Measurements from ENCODE around the gene OR56A5.

- no peak for TF ChIP-seq FOXC1 (CRISPR knock-in tag; IDR thresholded peaks at IDR 0.05; ENCODE audit: borderline replicate concordance)
- TF ChIP-seq POLR2A (IDR thresholded peaks at IDR 0.05; ENCODE audit: insufficient read depth in 1 of 2, low read depth in 2 of 2, low read length in 2 of 2): no peak
- TF ChIP-seq, protein P1, sequence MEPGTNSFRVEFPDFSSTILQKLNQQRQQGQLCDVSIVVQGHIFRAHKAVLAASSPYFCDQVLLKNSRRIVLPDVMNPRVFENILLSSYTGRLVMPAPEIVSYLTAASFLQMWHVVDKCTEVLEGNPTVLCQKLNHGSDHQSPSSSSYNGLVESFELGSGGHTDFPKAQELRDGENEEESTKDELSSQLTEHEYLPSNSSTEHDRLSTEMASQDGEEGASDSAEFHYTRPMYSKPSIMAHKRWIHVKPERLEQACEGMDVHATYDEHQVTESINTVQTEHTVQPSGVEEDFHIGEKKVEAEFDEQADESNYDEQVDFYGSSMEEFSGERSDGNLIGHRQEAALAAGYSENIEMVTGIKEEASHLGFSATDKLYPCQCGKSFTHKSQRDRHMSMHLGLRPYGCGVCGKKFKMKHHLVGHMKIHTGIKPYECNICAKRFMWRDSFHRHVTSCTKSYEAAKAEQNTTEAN (CRISPR knock-in tag; conservative IDR thresholded peaks at IDR 0.05): no peak
- no peak for TF ChIP-seq NFE2L2 (IDR thresholded peaks at IDR 0.05; ENCODE audit: low read length)
- TF ChIP-seq, protein P2, sequence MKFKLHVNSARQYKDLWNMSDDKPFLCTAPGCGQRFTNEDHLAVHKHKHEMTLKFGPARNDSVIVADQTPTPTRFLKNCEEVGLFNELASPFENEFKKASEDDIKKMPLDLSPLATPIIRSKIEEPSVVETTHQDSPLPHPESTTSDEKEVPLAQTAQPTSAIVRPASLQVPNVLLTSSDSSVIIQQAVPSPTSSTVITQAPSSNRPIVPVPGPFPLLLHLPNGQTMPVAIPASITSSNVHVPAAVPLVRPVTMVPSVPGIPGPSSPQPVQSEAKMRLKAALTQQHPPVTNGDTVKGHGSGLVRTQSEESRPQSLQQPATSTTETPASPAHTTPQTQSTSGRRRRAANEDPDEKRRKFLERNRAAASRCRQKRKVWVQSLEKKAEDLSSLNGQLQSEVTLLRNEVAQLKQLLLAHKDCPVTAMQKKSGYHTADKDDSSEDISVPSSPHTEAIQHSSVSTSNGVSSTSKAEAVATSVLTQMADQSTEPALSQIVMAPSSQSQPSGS (CRISPR knock-in tag; IDR thresholded peaks at IDR 0.05): no peak
- TF ChIP-seq U2AF1 (optimal IDR thresholded peaks at IDR 0.05; ENCODE audit: low read depth, low read length): no peak
- TF ChIP-seq MAX (IDR thresholded peaks at IDR 0.05): no peak
- TF ChIP-seq, protein P3, sequence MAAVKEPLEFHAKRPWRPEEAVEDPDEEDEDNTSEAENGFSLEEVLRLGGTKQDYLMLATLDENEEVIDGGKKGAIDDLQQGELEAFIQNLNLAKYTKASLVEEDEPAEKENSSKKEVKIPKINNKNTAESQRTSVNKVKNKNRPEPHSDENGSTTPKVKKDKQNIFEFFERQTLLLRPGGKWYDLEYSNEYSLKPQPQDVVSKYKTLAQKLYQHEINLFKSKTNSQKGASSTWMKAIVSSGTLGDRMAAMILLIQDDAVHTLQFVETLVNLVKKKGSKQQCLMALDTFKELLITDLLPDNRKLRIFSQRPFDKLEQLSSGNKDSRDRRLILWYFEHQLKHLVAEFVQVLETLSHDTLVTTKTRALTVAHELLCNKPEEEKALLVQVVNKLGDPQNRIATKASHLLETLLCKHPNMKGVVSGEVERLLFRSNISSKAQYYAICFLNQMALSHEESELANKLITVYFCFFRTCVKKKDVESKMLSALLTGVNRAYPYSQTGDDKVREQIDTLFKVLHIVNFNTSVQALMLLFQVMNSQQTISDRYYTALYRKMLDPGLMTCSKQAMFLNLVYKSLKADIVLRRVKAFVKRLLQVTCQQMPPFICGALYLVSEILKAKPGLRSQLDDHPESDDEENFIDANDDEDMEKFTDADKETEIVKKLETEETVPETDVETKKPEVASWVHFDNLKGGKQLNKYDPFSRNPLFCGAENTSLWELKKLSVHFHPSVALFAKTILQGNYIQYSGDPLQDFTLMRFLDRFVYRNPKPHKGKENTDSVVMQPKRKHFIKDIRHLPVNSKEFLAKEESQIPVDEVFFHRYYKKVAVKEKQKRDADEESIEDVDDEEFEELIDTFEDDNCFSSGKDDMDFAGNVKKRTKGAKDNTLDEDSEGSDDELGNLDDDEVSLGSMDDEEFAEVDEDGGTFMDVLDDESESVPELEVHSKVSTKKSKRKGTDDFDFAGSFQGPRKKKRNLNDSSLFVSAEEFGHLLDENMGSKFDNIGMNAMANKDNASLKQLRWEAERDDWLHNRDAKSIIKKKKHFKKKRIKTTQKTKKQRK (IDR thresholded peaks at IDR 0.05; ENCODE audit: low read length): no peak
- TF ChIP-seq, protein P4, sequence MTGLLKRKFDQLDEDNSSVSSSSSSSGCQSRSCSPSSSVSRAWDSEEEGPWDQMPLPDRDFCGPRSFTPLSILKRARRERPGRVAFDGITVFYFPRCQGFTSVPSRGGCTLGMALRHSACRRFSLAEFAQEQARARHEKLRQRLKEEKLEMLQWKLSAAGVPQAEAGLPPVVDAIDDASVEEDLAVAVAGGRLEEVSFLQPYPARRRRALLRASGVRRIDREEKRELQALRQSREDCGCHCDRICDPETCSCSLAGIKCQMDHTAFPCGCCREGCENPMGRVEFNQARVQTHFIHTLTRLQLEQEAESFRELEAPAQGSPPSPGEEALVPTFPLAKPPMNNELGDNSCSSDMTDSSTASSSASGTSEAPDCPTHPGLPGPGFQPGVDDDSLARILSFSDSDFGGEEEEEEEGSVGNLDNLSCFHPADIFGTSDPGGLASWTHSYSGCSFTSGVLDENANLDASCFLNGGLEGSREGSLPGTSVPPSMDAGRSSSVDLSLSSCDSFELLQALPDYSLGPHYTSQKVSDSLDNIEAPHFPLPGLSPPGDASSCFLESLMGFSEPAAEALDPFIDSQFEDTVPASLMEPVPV (CRISPR knock-in tag; IDR thresholded peaks at IDR 0.05): no peak
- TF ChIP-seq MYC (CRISPR knock-in tag; IDR thresholded peaks at IDR 0.05; ENCODE audit: borderline replicate concordance): no peak
- no peak for TF ChIP-seq REPIN1 (CRISPR knock-in tag; IDR thresholded peaks at IDR 0.05; ENCODE audit: borderline replicate concordance, low read depth)
- TF ChIP-seq CTCF (CRISPR knock-in tag; IDR thresholded peaks at IDR 0.05): no peak
- TF ChIP-seq ZNF251 (CRISPR knock-in tag; IDR thresholded peaks at IDR 0.05): no peak
Observed at GRCh38 chr11:5923794-5924193, 44.5 kb downstream of the OR56A5 start.
